Lower lobe of right lung (tissue), 2 donors: ENCODE data around the gene ACBD7. TPM values are rescaled to one million over a fixed set of nuclear protein-coding genes. Genes with fewer than 3 reads are reported as not detected.
A peak's percentile ranks its signal among the peaks of the same experiment; 100 is the strongest.

ENCODE experiments used
- ATAC-seq, 2 donors: fragments of 200-7000 bp; cut with Tn5 transposase; one replicate each; pipeline ENCODE4 v1.9.1; 2020 to 2022; ENCODE audit warnings: mild to moderate bottlenecking in 2 of 2, moderate library complexity in 2 of 2
- DNase-seq: peaks from one replicate; pipeline ENCODE4 v3.0.0-alpha.2; 2020
- H3K27ac ChIP-seq: fragments of 200-600 bp; one replicate; pipeline ENCODE4 v1.8.0; 2022
- H3K27me3 ChIP-seq: fragments of 200-600 bp; one replicate; pipeline ENCODE4 v1.8.0; 2022; ENCODE audit warnings: low read depth
- H3K36me3 ChIP-seq: fragments of 200-600 bp; one replicate; pipeline ENCODE4 v1.8.0; 2022; ENCODE audit warnings: mild to moderate bottlenecking
- H3K4me1 ChIP-seq: fragments of 200-600 bp; one replicate; pipeline ENCODE4 v1.8.0; 2022
- H3K4me3 ChIP-seq: fragments of 200-600 bp; one replicate; pipeline ENCODE4 v1.8.0; 2022; ENCODE audit warnings: mild to moderate bottlenecking
- H3K9me3 ChIP-seq: fragments of 200-600 bp; one replicate; pipeline ENCODE4 v1.8.0; 2022
- CTCF ChIP-seq: fragments of 200-600 bp; IDR thresholded peaks from one replicate; pipeline ENCODE4 v1.8.0; 2022; ENCODE audit warnings: antibody characterized with exemption, mild to moderate bottlenecking
- intact Hi-C: fragments of 100-400 bp; cut with DNase I; formaldehyde crosslinking; loops from one replicate; pipeline ENCODE4 v1.11.0; 2022
- total RNA-seq: library from RNA; stranded (reverse); fragmentation: NEBNext Ultra II Directional; extraction: Animal tissue kit (Norgen Biotek cat#: 25700); gene quantifications from one replicate; pipeline ENCODE4 v1.2.1, GENCODE V29; 2021
- donor health status: DM: no; HTN: yes; CAD: no; lungs with severe emphysema.

ACBD7 gene
- total RNA-seq, 1 donor from 2014 or later = not detected

DNA sequence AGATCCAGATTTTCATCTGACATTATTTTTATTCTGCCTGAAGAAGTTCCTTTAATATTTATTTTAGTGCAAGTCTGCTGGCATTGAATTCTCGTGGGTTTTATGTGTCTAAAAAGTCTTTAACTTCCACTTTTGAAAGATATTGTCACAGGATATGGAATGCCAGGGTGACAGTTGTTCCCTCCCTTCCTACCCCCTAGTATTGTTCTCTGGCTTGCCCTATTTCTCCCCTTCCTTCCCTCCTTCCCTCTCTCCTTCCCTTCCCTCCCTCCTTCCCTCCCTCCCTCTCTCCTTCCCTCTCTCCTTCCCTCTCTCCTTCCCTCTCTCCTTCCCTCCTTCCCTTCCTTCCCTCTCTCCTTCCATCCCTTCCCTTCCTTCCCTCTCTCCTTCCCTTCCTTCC, 29.9 kb downstream of the ACBD7 start:
- Histone ChIP-seq H3K4me1 (no peaks in the 10 kb centered on the region), H3K9me3 (no peaks in the 10 kb centered on the region), H3K4me3 (no peak overlapping the region), H3K27ac (no peak overlapping the region), H3K36me3 (no peaks in the 10 kb centered on the region), H3K27me3 (no peaks in the 10 kb centered on the region)
- ATAC-seq (no peak), DNase-seq (no peak)
- intact Hi-C loops = no loop called here
- TF ChIP-seq CTCF = no peak

DNA sequence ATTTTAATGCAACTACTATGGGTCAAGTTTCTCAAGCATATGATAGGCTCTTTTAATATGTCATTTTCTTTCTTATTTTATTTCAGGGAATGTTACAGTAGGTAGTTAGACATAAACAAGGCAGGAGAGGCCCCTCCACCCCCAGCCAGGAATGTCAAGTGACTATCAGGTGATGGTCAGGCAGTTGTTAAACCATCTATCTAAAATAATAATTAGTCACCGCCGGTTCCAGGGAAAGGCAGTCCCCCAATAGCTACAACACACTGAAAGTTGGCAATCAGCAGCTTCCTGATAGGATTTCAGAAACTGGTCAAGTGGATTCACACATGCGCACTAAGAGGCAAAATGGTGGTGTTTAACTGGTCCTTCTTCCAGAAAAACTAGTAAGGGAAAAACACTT, 35.5 kb downstream of the ACBD7 start:
- no peaks in the 10 kb centered on the region for H3K9me3 ChIP-seq
- H3K27me3 ChIP-seq = no peaks in the 10 kb centered on the region
- no peak overlapping the region for H3K27ac ChIP-seq
- no peak for TF ChIP-seq CTCF
- H3K4me3 ChIP-seq = no peak overlapping the region
- intact Hi-C loops = no loop called here
- DNase-seq = no peak
- no peak for ATAC-seq
- no peaks in the 10 kb centered on the region for H3K36me3 ChIP-seq
- no peaks in the 10 kb centered on the region for H3K4me1 ChIP-seq

- DNase-seq = no peak
- H3K9me3 ChIP-seq = no peaks in the 10 kb centered on the region
- intact Hi-C loops = no loop called here
- no peak overlapping the region for H3K27ac ChIP-seq
- H3K27me3 ChIP-seq = no peaks in the 10 kb centered on the region
- TF ChIP-seq CTCF = no peak
- H3K4me3 ChIP-seq = no peak overlapping the region
- H3K4me1 ChIP-seq = no peaks in the 10 kb centered on the region
- no peak for ATAC-seq
- no peaks in the 10 kb centered on the region for H3K36me3 ChIP-seq
Observed at GRCh38 chr10:15052121-15052520, 36.5 kb downstream of the ACBD7 start.

DNA sequence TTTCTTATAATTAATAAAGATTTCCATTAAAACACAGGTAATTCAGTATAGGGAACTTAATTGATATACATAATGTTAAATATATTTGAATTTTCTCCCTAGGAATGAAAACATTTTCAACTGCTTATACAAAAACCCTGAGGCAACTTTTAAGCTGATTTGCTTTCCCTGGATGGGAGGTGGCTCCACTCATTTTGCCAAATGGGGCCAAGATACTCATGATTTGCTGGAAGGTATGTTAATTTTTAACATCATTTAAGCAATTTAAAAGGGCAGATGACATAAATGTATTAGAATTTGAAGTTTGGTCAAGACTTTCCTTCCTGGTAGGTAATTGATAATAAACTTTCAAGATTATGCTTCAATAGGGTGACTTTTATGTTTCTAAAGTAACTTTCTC, 39.0 kb downstream of the ACBD7 start:
- H3K4me3 ChIP-seq = no peak overlapping the region

GRCh38 chr10:15046626-15047025, 42.0 kb downstream of the ACBD7 start:
- peak in 1 of 2 donors; percentile 43 for ATAC-seq
- no peaks in the 10 kb centered on the region for H3K36me3 ChIP-seq
- no peak for TF ChIP-seq CTCF
- H3K9me3 ChIP-seq = no peaks in the 10 kb centered on the region
- H3K4me1 ChIP-seq = no peaks in the 10 kb centered on the region
- no peak for DNase-seq
- intact Hi-C loops = no loop called here
- no peak overlapping the region for H3K4me3 ChIP-seq
- H3K27me3 ChIP-seq = no peaks in the 10 kb centered on the region
- H3K27ac ChIP-seq = no peak overlapping the region

More for the DNA sequence above, 39.0 kb downstream of the ACBD7 start:
- TF ChIP-seq CTCF = no peak
- H3K36me3 ChIP-seq = no peaks in the 10 kb centered on the region
- no peaks in the 10 kb centered on the region for H3K9me3 ChIP-seq
- H3K27me3 ChIP-seq = no peaks in the 10 kb centered on the region
- DNase-seq (no peak), ATAC-seq (no peak)
- no peaks in the 10 kb centered on the region for H3K4me1 ChIP-seq
- H3K27ac ChIP-seq = no peak overlapping the region
- intact Hi-C loops = no loop called here

- DNase-seq (no peak), ATAC-seq (no peak)
- no peaks in the 10 kb centered on the region for H3K36me3 ChIP-seq
- H3K9me3 ChIP-seq = no peaks in the 10 kb centered on the region
- TF ChIP-seq CTCF = no peak
- H3K4me1 ChIP-seq = no peaks in the 10 kb centered on the region
- H3K4me3 ChIP-seq = no peak overlapping the region
- H3K27ac ChIP-seq = no peak overlapping the region
- intact Hi-C loops = no loop called here
- H3K27me3 ChIP-seq = no peaks in the 10 kb centered on the region
Observed at GRCh38 chr10:15045380-15045779, 43.2 kb downstream of the ACBD7 start.
